NCI-H2227 (cell line): ENCODE measurements around the gene ZNF774.
A peak's percentile ranks its signal among the peaks of the same experiment; 100 is the strongest.
"Not testable (repeated sequence)": the region's sequence is repeated elsewhere in the genome, so short reads cannot be mapped to it uniquely, and the experiment has no call there.

ENCODE experiments used
- DNase-seq: peaks from one replicate; lab custom pipeline; 2025; ENCODE audit not compliant: unreplicated experiment; lab: John Stamatoyannopoulos, UW

The ZNF774 gene

GRCh38 chr15:90352107-90352893 lies at the start of gene ZNF774:
TSS of gene ZNF774 (plus strand) at chr15:90352284. CDS start at chr15:90354661, 2,377 bp downstream.
- peak; percentile 95 for DNase-seq

- DNase-seq, result not testable (repeated sequence)
Measured at GRCh38 chr15:90305355-90305754, 46.7 kb upstream of the ZNF774 start.

- DNase-seq, result no peak
Measured at GRCh38 chr15:90305932-90306331, 46.2 kb upstream of the ZNF774 start.

- DNase-seq, result no peak
Measured at GRCh38 chr15:90306560-90306959, 45.5 kb upstream of the ZNF774 start.

GRCh38 chr15:90307661-90308060 lies 44.4 kb upstream of the ZNF774 start:
- DNase-seq, result no peak

GRCh38 chr15:90309020-90309419 lies 43.1 kb upstream of the ZNF774 start:
- DNase-seq, result peak; percentile 35

GRCh38 chr15:90315278-90315982 lies 36.7 kb upstream of the ZNF774 start:
- no peak for DNase-seq

GRCh38 chr15:90316139-90316538 lies 35.9 kb upstream of the ZNF774 start:
- DNase-seq, result no peak

- DNase-seq, result no peak
Measured at GRCh38 chr15:90318591-90318990, 33.5 kb upstream of the ZNF774 start.

- DNase-seq, result peak; percentile 87
Measured at GRCh38 chr15:90320062-90320884, 31.8 kb upstream of the ZNF774 start.

GRCh38 chr15:90320885-90321278 lies 31.2 kb upstream of the ZNF774 start:
- DNase-seq, result no peak

GRCh38 chr15:90322538-90322937 lies 29.5 kb upstream of the ZNF774 start:
- no peak for DNase-seq

GRCh38 chr15:90325726-90326125 lies 26.4 kb upstream of the ZNF774 start:
- no peak for DNase-seq

GRCh38 chr15:90326441-90326840 lies 25.6 kb upstream of the ZNF774 start:
- no peak for DNase-seq

- no peak for DNase-seq
Measured at GRCh38 chr15:90327311-90327710, 24.8 kb upstream of the ZNF774 start.

GRCh38 chr15:90334304-90334731 lies 17.8 kb upstream of the ZNF774 start:
- no peak for DNase-seq

GRCh38 chr15:90336705-90337141 lies 15.4 kb upstream of the ZNF774 start:
- DNase-seq, result no peak

- DNase-seq, result no peak
Measured at GRCh38 chr15:90337256-90337655, 14.8 kb upstream of the ZNF774 start.

GRCh38 chr15:90338532-90338931 lies 13.6 kb upstream of the ZNF774 start:
- DNase-seq, result no peak

- no peak for DNase-seq
Measured at GRCh38 chr15:90340345-90340744, 11.7 kb upstream of the ZNF774 start.

- no peak for DNase-seq
Measured at GRCh38 chr15:90343302-90343790, 8.7 kb upstream of the ZNF774 start.
